ENCODE data around the gene RNF187. TPM values are rescaled to one million over a fixed set of nuclear protein-coding genes. Genes with fewer than 3 reads are reported as not detected.

Gene RNF187
- total RNA-seq, 2 donors from 2014 or later, result 103 to 112 TPM

- H3K4me3 Mint-ChIP-seq, result peak overlapping the region; percentile 87
- peaks cover 36% of the 10 kb centered on the region for H3K36me3 ChIP-seq (ENCODE audit: control insufficient read depth, insufficient read depth, low read length)
- H3K9ac ChIP-seq (ENCODE audit: extremely low read depth, low read length, poor library complexity, severe bottlenecking), result no peak overlapping the region
- peak overlapping the region; percentile 17 for H3K27ac Mint-ChIP-seq
- H3K9me3 Mint-ChIP-seq, result no peaks in the 10 kb centered on the region
- H3K27me3 Mint-ChIP-seq (ENCODE audit: insufficient read depth), result peaks cover 7% of the 10 kb centered on the region
- peaks cover 41% of the 10 kb centered on the region for H3K36me3 Mint-ChIP-seq (ENCODE audit: low read depth)
- no peak overlapping the region for H3K27ac ChIP-seq (ENCODE audit: low read depth, low read length)
- H3K27me3 ChIP-seq (ENCODE audit: control insufficient read depth, insufficient read depth, low read length, poor library complexity, severe bottlenecking), result no peaks in the 10 kb centered on the region
- peak overlapping the region; percentile 81 for H3K4me3 ChIP-seq (ENCODE audit: low read length)
- no peaks in the 10 kb centered on the region for H3K9me3 ChIP-seq (ENCODE audit: control insufficient read depth, low read length)
- H3K4me1 ChIP-seq (ENCODE audit: control insufficient read depth, insufficient read depth, low read length), result peaks cover 4% of the 10 kb centered on the region
- no peaks in the 10 kb centered on the region for H3K4me1 Mint-ChIP-seq
- DNase-seq, result no peak
- 60 to 96% methylated on average over 3 to 9 of the region's 9 CpGs for WGBS, 2 experiments (ENCODE audit: insufficient coverage in 1 of 2, insufficient read length in 1 of 2)
- TF ChIP-seq CTCF (conservative IDR thresholded peaks at IDR 0.05), result no peak
These were observed 1.9 kb downstream of the RNF187 start for GRCh38 chr1:228488818-228489674.

- no peaks in the 10 kb centered on the region for H3K9me3 Mint-ChIP-seq
- Histone ChIP-seq H3K4me3 (ENCODE audit: low read length) (no peak overlapping the region), H3K9ac (ENCODE audit: extremely low read depth, low read length, poor library complexity, severe bottlenecking) (no peak overlapping the region), H3K27ac (ENCODE audit: low read depth, low read length) (no peak overlapping the region), H3K9me3 (ENCODE audit: control insufficient read depth, low read length) (no peaks in the 10 kb centered on the region), H3K27me3 (ENCODE audit: control insufficient read depth, insufficient read depth, low read length, poor library complexity, severe bottlenecking) (no peaks in the 10 kb centered on the region), H3K36me3 (ENCODE audit: control insufficient read depth, insufficient read depth, low read length) (peaks cover 43% of the 10 kb centered on the region), H3K4me1 (ENCODE audit: control insufficient read depth, insufficient read depth, low read length) (peaks cover 4% of the 10 kb centered on the region)
- no peak overlapping the region for H3K4me3 Mint-ChIP-seq
- TF ChIP-seq CTCF (conservative IDR thresholded peaks at IDR 0.05), result no peak
- H3K36me3 Mint-ChIP-seq (ENCODE audit: low read depth), result peaks cover 53% of the 10 kb centered on the region
- no peak for DNase-seq
- no peak overlapping the region for H3K27ac Mint-ChIP-seq
- WGBS, 2 experiments (ENCODE audit: insufficient coverage in 1 of 2, insufficient read length in 1 of 2), result 91 to 92% methylated on average over 6 of the region's 6 CpGs
- no peaks in the 10 kb centered on the region for H3K4me1 Mint-ChIP-seq
- H3K27me3 Mint-ChIP-seq (ENCODE audit: insufficient read depth), result peaks cover under 1% of the 10 kb centered on the region
These were observed 3.2 kb downstream of the RNF187 start for GRCh38 chr1:228490120-228491078.

GRCh38 chr1:228493141-228494043 is 6.2 kb downstream of the RNF187 start:
- Histone ChIP-seq H3K4me1 (ENCODE audit: control insufficient read depth, insufficient read depth, low read length) (peaks cover 2% of the 10 kb centered on the region), H3K27me3 (ENCODE audit: control insufficient read depth, insufficient read depth, low read length, poor library complexity, severe bottlenecking) (no peaks in the 10 kb centered on the region), H3K36me3 (ENCODE audit: control insufficient read depth, insufficient read depth, low read length) (peaks cover 51% of the 10 kb centered on the region), H3K4me3 (ENCODE audit: low read length) (no peak overlapping the region), H3K9me3 (ENCODE audit: control insufficient read depth, low read length) (no peaks in the 10 kb centered on the region), H3K27ac (ENCODE audit: low read depth, low read length) (no peak overlapping the region), H3K9ac (ENCODE audit: extremely low read depth, low read length, poor library complexity, severe bottlenecking) (no peak overlapping the region)
- Mint-ChIP-seq H3K4me1 (no peaks in the 10 kb centered on the region), H3K9me3 (no peaks in the 10 kb centered on the region), H3K27ac (no peak overlapping the region), H3K27me3 (ENCODE audit: insufficient read depth) (peaks cover 2% of the 10 kb centered on the region), H3K36me3 (ENCODE audit: low read depth) (peaks cover 65% of the 10 kb centered on the region), H3K4me3 (no peak overlapping the region)
- DNase-seq, result no peak
- 92% methylated on average over 13 to 28 of the region's 28 CpGs for WGBS, 2 experiments (ENCODE audit: insufficient coverage in 1 of 2, insufficient read length in 1 of 2)
- no peak for TF ChIP-seq CTCF (conservative IDR thresholded peaks at IDR 0.05)

Data from endodermal cell (in vitro differentiated cells).